Calu3 (cell line): ENCODE measurements around the gene C6orf136. TPM values are rescaled to one million over a fixed set of nuclear protein-coding genes. Genes with fewer than 3 reads are reported as not detected.

Experiments
- BruUV-seq: library from RNA; stranded (reverse); fragments of 400-500 nt; replicated peaks from 2 replicates; lab custom pipeline; 2021; lab: Mats Ljungman, UMichigan
- CTCF ChIA-PET: fragments of 300-600 bp; sonication (Branson Sonifier 250); formaldehyde crosslinking; loops from one replicate; lab custom pipeline; 2022; ENCODE audit warnings: antibody characterized with exemption; lab: Charles Lee
- DNase-seq: peaks from one replicate; pipeline ENCODE4 v3.0.0; 2022
- H3K27ac Mint-ChIP-seq: one replicate; pipeline ENCODE4 v1.8.0; 2022; ENCODE audit warnings: mixed read lengths; ENCODE audit not compliant: unreplicated experiment
- H3K27me3 Mint-ChIP-seq: one replicate; pipeline ENCODE4 v1.8.0; 2022; ENCODE audit warnings: mixed read lengths; ENCODE audit not compliant: unreplicated experiment
- H3K36me3 Mint-ChIP-seq: one replicate; pipeline ENCODE4 v1.8.0; 2022; ENCODE audit warnings: mild to moderate bottlenecking, moderate library complexity, mixed read lengths; ENCODE audit not compliant: insufficient read depth, unreplicated experiment
- H3K4me1 Mint-ChIP-seq: one replicate; pipeline ENCODE4 v1.8.0; 2022; ENCODE audit warnings: mild to moderate bottlenecking, low read depth, mixed read lengths; ENCODE audit not compliant: unreplicated experiment
- H3K4me3 Mint-ChIP-seq: one replicate; pipeline ENCODE4 v1.8.0; 2022; ENCODE audit warnings: mild to moderate bottlenecking, low read depth, moderate library complexity, mixed read lengths; ENCODE audit not compliant: unreplicated experiment
- H3K9me3 Mint-ChIP-seq: one replicate; pipeline ENCODE4 v1.8.0; 2022; ENCODE audit warnings: low read depth, mixed read lengths; ENCODE audit not compliant: unreplicated experiment
- intact Hi-C: fragments of 100-400 bp; cut with micrococcal nuclease; formaldehyde crosslinking; loops from one replicate; pipeline ENCODE4 v1.10.0; 2022; ENCODE audit not compliant: unreplicated experiment
- total RNA-seq: library from RNA; stranded (reverse); gene quantifications from 2 replicates; pipeline ENCODE4 v1.2.3, GENCODE V29; 2022
- TF ChIP-seq, protein P1 (sequence below): fragments of 200-600 bp; IDR thresholded peaks from one replicate; pipeline ENCODE4 v1.8.0; 2022; ENCODE audit warnings: antibody characterized with exemption; ENCODE audit not compliant: unreplicated experiment

The C6orf136 gene
- total RNA-seq, 1 experiment from 2014 or later: 32.4 TPM

DNA sequence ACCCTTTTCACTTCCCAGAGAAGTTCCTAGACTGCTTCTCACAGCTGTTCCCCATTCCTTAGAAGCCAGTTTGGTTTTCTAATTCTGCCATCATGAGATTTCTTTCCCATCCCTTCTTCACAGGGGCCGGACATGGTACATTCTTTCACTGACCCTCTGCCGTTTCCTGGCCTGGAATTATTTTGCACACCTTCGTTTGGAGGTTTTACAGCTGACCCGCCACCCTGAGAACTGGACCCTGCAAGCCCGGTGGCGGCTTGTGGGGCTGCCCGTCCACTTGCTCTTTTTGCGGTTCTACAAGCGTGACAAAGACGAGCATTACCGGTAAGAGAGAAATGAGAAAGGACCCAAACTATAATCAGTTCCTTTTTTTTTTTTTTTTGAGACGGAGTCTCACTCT lies 4.2 kb downstream of the C6orf136 start:
- no peaks in the 10 kb centered on the region for H3K9me3 Mint-ChIP-seq
- CTCF ChIA-PET: interaction anchor here (1.3 kb wide), 1 partner anchor 80 kb away, joined by 4 read pairs; no protein-coding TSS in a partner anchor
- no TSS peak for BruUV-seq
- H3K27me3 Mint-ChIP-seq: no peaks in the 10 kb centered on the region
- no peak overlapping the region for H3K27ac Mint-ChIP-seq
- no peak overlapping the region for H3K4me3 Mint-ChIP-seq
- H3K4me1 Mint-ChIP-seq: peaks cover 6% of the 10 kb centered on the region
- intact Hi-C loops: no loop called here
- TF ChIP-seq, protein P1, sequence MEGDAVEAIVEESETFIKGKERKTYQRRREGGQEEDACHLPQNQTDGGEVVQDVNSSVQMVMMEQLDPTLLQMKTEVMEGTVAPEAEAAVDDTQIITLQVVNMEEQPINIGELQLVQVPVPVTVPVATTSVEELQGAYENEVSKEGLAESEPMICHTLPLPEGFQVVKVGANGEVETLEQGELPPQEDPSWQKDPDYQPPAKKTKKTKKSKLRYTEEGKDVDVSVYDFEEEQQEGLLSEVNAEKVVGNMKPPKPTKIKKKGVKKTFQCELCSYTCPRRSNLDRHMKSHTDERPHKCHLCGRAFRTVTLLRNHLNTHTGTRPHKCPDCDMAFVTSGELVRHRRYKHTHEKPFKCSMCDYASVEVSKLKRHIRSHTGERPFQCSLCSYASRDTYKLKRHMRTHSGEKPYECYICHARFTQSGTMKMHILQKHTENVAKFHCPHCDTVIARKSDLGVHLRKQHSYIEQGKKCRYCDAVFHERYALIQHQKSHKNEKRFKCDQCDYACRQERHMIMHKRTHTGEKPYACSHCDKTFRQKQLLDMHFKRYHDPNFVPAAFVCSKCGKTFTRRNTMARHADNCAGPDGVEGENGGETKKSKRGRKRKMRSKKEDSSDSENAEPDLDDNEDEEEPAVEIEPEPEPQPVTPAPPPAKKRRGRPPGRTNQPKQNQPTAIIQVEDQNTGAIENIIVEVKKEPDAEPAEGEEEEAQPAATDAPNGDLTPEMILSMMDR: no peak
- DNase-seq: no peak
- peaks cover 89% of the 10 kb centered on the region for H3K36me3 Mint-ChIP-seq

DNA sequence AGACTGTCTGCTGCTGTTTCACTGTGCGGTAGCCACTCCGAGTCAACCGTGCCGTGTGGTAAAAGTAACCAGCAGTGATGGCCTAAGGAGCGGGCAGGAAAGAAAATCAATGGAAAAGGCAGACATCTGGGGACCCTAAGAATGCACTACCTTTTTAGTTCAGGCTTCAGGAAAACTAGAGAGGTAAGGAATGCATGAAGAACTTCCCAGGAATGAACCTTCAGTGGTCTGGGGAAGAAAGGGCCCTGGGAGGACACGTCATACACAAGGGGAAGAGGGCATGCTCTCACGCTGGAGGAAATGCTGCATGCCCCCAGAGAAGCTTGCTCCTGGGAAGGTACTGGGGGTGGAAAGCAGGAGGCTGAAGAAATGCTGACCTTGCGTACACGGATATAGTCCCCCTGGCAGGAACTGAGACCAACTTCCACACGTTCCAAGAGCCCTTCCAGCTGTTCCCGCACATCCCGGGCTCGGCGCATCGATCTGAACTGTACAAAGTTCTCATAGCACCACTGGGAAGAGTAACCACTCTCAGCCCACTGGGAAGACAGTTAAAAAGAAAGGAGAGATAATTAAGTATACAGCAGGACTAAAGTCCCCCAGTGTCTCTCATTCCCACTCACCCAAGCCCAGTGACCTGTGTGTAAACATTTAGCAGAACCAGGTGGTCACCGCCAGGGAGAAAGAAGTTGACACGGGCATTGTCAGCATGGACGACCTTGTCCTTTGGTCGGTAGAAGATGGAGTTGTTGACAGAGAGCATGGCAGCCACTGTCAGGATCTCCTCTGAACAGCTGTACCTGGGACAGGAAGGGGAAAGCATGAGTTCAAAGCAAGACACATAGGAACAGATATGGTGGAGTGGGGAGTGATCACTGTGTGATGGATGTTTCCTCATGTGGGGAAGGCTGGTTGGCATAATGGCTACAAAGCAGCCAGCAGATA lies 8.1 kb downstream of the C6orf136 start:
- TF ChIP-seq, protein P1: no peak
- no TSS peak for BruUV-seq
- Mint-ChIP-seq H3K27ac (no peak overlapping the region), H3K9me3 (no peaks in the 10 kb centered on the region), H3K4me3 (no peak overlapping the region), H3K27me3 (no peaks in the 10 kb centered on the region), H3K36me3 (peaks cover 91% of the 10 kb centered on the region), H3K4me1 (no peaks in the 10 kb centered on the region)
- CTCF ChIA-PET: no interaction called here
- intact Hi-C loops: no loop called here
- DNase-seq: no peak

DNA sequence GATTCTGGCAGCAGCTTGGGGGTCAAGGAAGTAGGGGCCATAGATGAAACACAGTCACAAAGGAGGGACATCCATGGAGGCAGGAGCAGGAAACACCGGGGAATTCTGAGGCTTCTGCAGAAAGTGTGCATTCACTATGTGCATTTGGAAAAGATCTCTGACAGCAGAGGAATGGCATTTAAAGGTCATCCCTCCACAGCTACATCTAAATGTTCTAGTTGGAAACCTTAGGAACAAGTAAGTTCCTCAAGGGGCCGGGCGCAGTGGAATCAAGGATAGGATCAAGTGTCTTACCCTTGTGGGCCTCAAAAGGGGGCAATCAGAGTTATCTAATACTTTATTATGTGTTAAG lies 8.8 kb downstream of the C6orf136 start:
- Mint-ChIP-seq H3K9me3 (no peaks in the 10 kb centered on the region), H3K4me1 (no peaks in the 10 kb centered on the region), H3K36me3 (peaks cover 91% of the 10 kb centered on the region), H3K4me3 (no peak overlapping the region), H3K27ac (no peak overlapping the region), H3K27me3 (no peaks in the 10 kb centered on the region)
- TF ChIP-seq, protein P1: no peak
- BruUV-seq: no TSS peak
- DNase-seq: no peak
- CTCF ChIA-PET: no interaction called here
- intact Hi-C loops: no loop called here

DNA sequence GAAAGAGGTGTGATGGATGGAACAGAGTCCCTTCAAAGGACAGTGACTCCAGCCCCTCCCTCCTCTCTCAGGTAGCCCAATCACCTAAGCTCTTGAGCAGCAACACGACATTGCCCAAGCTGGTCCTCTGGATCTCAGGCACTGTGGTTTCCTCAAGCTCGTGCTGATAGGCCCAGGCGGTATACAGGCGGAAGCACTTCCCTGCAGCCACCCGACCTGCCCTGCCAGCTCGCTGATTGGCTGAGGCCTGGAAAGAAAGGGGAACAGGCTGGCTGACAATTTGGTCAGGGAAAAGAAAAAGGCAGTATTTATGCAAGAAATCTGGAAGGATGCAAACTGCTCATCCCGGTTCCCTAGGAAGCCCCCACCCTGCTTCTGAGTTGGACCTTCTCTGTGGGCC lies 9.6 kb downstream of the C6orf136 start:
- Mint-ChIP-seq H3K36me3 (peaks cover 90% of the 10 kb centered on the region), H3K9me3 (no peaks in the 10 kb centered on the region), H3K4me1 (no peaks in the 10 kb centered on the region), H3K27ac (no peak overlapping the region), H3K27me3 (no peaks in the 10 kb centered on the region), H3K4me3 (no peak overlapping the region)
- no TSS peak for BruUV-seq
- DNase-seq: no peak
- intact Hi-C loops: no loop called here
- CTCF ChIA-PET: no interaction called here
- TF ChIP-seq, protein P1: no peak
